HG03521 (cell line): ENCODE measurements around the gene ZBTB16.

Experiments
- ATAC-seq: cut with Tn5 transposase; IDR thresholded peaks from one replicate; pipeline ENCODE4 v1.9.1; 2021; ENCODE audit warnings: mild to moderate bottlenecking, moderate library complexity; ENCODE audit not compliant: unreplicated experiment

The ZBTB16 gene

DNA sequence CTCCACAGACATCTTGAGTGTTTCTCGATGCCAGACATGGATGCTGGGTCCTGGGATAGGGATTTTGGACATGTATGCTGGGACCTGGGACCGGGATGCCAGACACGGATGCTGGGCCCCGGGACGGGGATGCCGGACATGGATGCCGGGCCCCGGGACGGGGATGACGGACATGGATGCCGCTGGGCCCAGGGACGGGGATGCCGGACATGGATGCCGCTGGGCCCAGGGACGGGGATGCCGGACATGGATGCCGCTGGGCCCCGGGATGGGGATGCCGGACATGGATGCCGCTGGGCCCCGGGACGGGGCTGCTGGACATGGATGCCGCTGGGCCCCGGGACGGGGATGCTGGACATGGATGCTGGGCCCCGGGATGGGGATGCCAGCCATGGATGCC, 139.5 kb downstream of the ZBTB16 start:
- no peak for ATAC-seq

GRCh38 chr11:114200351-114201133, 141.0 kb downstream of the ZBTB16 start:
- ATAC-seq = no peak

- no peak for ATAC-seq
Measured at GRCh38 chr11:114201219-114201618, 141.7 kb downstream of the ZBTB16 start.

- no peak for ATAC-seq
Measured at GRCh38 chr11:114202011-114202609, 142.6 kb downstream of the ZBTB16 start.

DNA sequence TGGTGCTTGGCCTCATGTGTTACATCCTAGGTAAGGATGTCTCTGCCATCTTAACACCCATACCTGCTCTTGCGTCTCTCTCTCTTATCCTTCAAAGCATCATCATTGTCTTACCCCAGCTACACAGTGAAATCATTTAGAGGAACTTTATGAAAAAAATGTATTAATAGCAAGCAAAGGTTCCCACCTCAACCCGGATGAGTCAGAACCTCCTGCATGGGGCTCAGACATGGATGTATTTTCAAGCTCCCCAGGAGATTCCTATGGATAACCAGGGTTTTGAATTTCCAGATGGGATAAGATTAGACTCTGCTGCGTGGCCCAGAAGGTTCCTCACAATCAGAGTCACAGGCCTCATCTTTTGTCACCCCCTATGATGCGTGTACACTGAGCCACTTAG, 147.6 kb downstream of the ZBTB16 start:
- no peak for ATAC-seq

DNA sequence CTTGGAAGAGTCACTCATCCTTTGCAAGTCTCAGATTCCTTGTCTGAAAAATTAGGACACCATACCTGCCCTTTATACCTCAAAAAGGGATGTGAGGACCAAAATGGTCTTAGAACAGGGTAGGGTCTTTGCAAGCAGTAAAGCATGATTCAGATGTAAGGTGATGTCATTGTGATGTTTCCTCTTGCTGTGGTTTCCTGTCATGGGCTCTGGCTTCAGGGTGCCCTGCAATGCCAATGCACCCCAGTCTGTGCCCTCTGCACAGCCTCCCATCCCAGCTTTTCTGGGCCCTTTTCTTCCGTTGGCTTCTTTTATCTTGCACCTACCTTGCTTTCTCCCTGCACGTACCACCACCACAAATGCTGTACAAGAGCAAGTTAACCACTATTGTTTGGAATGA, 148.9 kb downstream of the ZBTB16 start:
- no peak for ATAC-seq

DNA sequence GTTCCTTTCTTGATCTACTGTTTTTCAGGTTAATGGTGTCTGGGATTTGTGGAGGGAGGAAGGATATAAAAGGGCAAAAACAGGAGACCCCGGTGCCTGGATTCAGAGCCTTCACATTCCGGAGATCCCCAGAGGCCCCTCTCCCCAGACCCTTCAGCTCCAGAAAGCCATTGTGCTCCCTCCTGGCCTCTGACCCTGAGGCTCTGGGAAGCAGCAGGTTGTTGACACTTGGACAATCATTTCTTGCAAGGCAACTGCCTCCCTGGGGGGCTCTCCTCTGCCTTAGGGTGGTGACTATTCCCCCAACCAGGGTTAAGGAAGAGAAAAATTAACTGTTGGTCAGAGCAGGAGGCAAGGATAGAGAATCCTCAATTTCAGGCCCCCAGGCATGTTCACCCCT, 149.8 kb downstream of the ZBTB16 start:
- no peak for ATAC-seq

GRCh38 chr11:114209904-114210303, 150.4 kb downstream of the ZBTB16 start:
- ATAC-seq = no peak

- ATAC-seq = no peak
Measured at GRCh38 chr11:114211444-114212121, 152.1 kb downstream of the ZBTB16 start.

DNA sequence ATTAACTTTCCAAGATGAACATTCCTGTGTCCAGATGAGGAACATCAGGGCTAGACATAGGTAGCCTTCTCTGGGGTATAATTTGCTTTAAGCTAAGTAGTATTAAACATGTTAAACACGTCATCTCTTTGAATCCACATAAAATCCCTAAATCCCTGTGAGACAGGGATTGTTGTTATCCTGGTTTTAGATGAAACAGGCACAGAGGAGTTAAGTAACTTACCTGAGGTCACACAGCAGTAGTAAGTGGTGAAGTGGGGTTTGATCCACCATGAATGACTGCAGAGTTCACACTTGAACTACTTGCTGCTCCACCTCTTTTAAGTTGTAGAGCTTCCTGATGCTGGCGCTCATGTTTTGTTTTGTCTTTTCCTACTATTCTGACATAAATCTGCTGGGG, 154.1 kb downstream of the ZBTB16 start:
- ATAC-seq = no peak

DNA sequence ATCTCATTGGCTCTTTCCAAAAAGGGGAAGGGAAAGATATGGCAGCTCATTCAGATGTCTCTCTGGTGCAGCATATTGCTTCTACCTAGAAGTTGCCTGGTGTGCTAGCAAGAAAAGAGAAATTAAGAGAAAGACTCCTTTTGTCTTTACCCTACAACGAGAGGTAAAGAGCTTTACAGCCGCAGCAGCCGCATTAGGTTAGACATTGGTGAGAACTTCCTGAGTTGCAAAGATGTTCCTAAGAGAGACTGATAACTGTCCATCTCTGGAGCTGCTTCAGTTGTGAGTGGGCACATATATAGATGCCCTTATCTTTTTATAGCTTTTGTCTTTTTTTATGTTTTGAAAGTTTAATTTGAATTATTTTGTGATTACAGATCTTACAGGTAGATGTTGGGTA, 155.9 kb downstream of the ZBTB16 start:
- ATAC-seq = no peak

- no peak for ATAC-seq
Measured at GRCh38 chr11:114215871-114216795, 156.6 kb downstream of the ZBTB16 start.

- no peak for ATAC-seq
Measured at GRCh38 chr11:114216796-114217180, 157.3 kb downstream of the ZBTB16 start.

GRCh38 chr11:114218508-114218907, 159.0 kb downstream of the ZBTB16 start:
- no peak for ATAC-seq

DNA sequence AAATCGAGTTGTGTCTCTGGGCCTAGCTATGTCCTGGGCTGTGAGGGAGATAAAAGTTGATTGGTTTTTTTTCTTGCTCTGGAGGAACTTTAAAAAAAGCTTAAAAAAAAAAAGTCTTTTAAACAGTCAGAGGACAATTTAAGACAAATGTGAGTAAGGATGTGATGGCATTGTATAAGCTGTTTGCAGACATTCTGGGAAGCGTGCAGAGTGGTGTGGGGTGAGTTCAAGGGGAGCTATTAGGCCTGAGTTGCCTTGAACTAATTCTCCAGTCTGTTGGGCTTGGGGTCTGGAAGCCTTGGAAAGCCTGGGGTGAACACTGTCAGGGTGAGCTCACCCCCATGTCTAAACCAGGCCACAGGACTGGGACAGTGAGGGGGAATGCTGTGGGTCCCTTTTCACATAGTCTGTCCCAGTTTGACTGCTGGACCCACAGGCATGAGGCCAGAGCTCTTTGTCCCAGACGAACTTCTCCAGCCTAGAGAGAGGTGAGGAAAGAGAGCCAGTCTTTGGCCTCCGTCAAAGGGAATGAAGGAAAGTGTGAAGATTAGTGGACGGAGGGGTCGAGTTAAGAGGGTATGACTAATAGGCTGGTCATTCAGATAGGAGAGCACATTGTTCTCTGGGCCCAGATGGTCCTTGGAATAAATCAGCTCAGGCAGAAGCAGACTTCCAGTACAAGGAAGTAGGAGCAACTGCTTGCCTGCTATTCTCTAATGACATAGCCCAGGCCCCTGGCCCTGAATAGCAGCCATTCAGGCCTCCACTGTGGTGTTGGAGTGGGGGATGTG, 160.2 kb downstream of the ZBTB16 start:
- no peak for ATAC-seq

DNA sequence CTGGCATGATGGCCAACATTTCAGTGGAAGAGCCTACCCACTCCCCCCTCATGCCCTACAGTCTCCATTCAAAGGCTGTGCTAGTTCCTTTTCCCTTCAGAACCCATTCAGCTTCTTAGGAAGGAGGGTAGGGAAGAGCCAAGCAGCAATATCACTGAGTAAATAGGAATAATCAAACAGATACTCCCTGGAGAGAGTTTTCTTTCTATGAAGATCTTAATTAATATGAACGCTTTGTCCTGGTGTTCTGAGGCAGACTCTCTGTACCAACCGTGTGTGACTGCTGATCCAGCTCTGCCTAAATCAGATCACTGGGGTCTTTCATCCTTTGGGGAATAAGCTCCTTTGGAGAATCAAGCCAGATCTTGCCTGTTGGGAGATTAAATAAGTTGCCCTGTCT, 161.5 kb downstream of the ZBTB16 start:
- no peak for ATAC-seq

DNA sequence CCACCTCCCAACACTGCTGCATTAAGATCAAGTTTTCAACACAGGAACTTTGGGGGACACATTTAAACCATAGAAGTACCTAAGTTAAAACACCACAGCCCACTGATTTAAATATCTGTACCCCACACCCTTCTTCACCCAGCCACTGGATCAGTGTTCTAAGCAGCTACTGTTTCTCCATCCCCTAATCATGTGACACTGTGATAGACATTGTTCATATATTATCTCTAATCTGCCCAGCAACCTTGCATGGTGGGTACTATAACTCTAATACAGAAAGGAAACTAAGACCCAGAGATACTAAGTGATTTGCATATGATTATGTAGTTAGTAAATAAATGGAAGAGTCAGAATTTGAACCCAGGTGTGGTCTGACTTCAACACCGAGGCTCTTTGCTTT, 166.2 kb downstream of the ZBTB16 start:
- no peak for ATAC-seq

GRCh38 chr11:114226356-114226755, 166.8 kb downstream of the ZBTB16 start:
- ATAC-seq = no peak

GRCh38 chr11:114228435-114229411, 169.2 kb downstream of the ZBTB16 start:
- ATAC-seq = no peak
